Measurements from ENCODE around the gene ZBTB5. TPM values are rescaled to one million over a fixed set of nuclear protein-coding genes. Genes with fewer than 3 reads are reported as not detected.
A peak's percentile ranks its signal among the peaks of the same experiment; 100 is the strongest.

The ZBTB5 gene
- total and polyA plus RNA-seq, 9 donors, result 7.4 to 13.7 (median 11.8) TPM

DNA sequence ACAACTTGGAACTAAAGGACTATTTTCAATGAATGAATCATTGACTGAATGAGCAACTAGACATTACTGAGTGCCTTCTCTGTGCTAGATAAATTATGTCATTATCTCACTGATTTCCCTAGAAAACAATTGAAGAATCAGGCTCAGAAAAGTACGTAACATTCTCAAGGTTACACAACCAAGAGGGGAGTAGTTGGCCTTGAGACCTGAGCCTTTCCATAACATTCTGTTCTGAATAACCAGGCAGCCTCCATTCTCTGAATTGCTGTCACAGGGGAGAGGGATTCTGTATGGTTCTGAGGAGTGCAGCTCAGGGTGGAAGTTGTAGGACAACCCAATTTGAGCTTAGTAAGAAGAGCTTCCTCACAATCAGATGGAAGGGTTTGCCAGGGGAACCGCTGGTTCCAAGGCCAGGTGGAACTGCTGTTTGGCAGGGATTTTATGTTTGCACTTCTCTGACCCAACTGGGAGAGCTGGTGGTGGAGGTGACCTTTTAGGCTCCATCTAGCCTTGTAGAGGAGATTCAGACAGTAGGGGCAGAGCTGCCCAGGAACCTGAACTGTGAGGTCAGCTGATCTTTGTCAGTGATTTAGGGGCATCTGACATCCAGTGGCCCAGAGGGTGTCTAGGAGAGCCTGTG lies 36.8 kb upstream of the ZBTB5 start:
- no peak overlapping the region for H3K4me3 ChIP-seq
- H3K27me3 ChIP-seq, result no peaks in the 10 kb centered on the region
- no peak overlapping the region for H3K27ac ChIP-seq
- intact Hi-C loops (cut with DNase I), result no loop called here
- WGBS, 3 donors, result 11 to 15% (median 11%) methylated on average over 2 of the region's 2 CpGs
- DNase-seq, result peak in 2 of 5 donors; percentile 22 to 51
- H3K36me3 ChIP-seq, result no peaks in the 10 kb centered on the region
- no peak for TF ChIP-seq POLR2A (IDR thresholded peaks at IDR 0.05)
- no peak for TF ChIP-seq EP300 (IDR thresholded peaks at IDR 0.05)
- TF ChIP-seq, protein P1, sequence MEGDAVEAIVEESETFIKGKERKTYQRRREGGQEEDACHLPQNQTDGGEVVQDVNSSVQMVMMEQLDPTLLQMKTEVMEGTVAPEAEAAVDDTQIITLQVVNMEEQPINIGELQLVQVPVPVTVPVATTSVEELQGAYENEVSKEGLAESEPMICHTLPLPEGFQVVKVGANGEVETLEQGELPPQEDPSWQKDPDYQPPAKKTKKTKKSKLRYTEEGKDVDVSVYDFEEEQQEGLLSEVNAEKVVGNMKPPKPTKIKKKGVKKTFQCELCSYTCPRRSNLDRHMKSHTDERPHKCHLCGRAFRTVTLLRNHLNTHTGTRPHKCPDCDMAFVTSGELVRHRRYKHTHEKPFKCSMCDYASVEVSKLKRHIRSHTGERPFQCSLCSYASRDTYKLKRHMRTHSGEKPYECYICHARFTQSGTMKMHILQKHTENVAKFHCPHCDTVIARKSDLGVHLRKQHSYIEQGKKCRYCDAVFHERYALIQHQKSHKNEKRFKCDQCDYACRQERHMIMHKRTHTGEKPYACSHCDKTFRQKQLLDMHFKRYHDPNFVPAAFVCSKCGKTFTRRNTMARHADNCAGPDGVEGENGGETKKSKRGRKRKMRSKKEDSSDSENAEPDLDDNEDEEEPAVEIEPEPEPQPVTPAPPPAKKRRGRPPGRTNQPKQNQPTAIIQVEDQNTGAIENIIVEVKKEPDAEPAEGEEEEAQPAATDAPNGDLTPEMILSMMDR (IDR thresholded peaks at IDR 0.05), result no peak
- H3K4me1 ChIP-seq (ENCODE audit: insufficient read depth), result no peaks in the 10 kb centered on the region
- H3K9me3 ChIP-seq, result no peaks in the 10 kb centered on the region

DNA sequence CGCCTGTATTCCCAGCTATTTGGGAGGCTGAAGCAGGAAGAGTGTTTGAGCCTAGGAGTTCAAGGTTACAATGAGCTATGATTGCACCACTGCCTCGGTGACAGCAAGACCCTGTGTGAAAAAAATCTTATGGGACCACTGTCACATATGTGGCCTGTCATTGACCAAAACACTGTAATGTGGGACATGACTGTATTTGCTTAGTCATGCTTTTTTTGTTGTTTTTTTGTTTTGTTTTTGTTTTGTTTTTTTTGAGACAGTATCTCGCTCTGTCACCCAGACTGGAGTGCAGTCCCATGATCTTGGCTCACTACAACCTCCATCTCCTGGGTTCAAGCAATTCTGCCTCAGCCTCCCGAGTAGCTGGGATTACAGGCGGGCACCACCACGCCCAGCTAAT lies 34.0 kb upstream of the ZBTB5 start:
- 84 to 98% (median 88%) methylated on average over 6 of the region's 6 CpGs for WGBS, 3 donors
- no peaks in the 10 kb centered on the region for H3K27me3 ChIP-seq
- TF ChIP-seq POLR2A (IDR thresholded peaks at IDR 0.05), result no peak
- TF ChIP-seq, protein P1 (IDR thresholded peaks at IDR 0.05), result no peak
- TF ChIP-seq EP300 (IDR thresholded peaks at IDR 0.05), result no peak
- DNase-seq, result no peak
- no peak overlapping the region for H3K4me3 ChIP-seq
- intact Hi-C loops (cut with DNase I), result no loop called here
- no peak overlapping the region for H3K27ac ChIP-seq
- H3K36me3 ChIP-seq, result no peaks in the 10 kb centered on the region
- H3K4me1 ChIP-seq (ENCODE audit: insufficient read depth), result no peaks in the 10 kb centered on the region
- no peaks in the 10 kb centered on the region for H3K9me3 ChIP-seq

DNA sequence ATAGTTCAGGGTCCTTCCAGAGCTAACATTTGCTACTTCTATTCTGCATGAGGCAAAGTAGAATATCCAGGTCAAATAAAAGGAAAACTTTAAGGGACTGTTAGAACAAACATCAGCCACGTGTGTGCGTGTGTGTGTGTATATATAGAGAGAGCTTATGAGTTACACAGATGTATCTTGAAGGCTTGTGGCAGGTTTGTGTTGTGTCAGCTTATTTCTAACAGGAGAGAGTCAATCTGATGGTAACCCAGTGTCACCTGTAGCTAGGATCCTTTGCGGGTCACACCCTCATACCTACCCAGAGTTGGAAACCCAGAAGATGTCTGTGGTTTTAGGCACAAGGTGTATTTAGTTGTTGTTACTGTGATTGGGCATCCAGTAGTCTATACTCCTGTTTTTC lies 33.2 kb upstream of the ZBTB5 start:
- TF ChIP-seq, protein P1 (IDR thresholded peaks at IDR 0.05), result no peak
- TF ChIP-seq POLR2A (IDR thresholded peaks at IDR 0.05), result no peak
- TF ChIP-seq EP300 (IDR thresholded peaks at IDR 0.05), result no peak
- Histone ChIP-seq H3K27me3 (no peaks in the 10 kb centered on the region), H3K4me1 (ENCODE audit: insufficient read depth) (no peaks in the 10 kb centered on the region), H3K4me3 (no peak overlapping the region), H3K9me3 (no peaks in the 10 kb centered on the region), H3K36me3 (no peaks in the 10 kb centered on the region), H3K27ac (no peak overlapping the region)
- 50 to 94% (median 55%) methylated on average over 3 of the region's 3 CpGs for WGBS, 3 donors
- intact Hi-C loops (cut with DNase I), result no loop called here
- DNase-seq, result no peak

DNA sequence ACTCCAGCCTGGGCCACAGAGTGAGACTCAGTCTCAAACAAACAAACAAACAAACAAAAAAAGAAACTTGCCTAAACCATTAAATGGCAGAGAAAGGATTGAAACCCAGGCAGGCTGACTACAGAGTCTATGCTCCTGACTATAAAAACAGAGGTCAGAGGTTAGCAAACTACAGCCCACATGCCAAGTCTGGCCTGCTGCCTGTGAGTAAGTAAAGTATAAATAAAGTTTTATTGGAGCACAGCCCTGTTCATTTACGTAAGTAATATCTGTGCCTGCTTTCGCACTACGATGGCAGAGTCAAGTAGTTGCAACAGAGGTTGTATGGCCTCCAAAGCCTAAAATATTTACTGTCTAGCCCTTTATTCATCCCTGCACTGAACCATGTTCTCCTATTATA lies 32.1 kb upstream of the ZBTB5 start:
- WGBS, 3 donors, result 95 to 97% (median 95%) methylated on average over 3 of the region's 3 CpGs
- DNase-seq, result no peak
- TF ChIP-seq POLR2A (IDR thresholded peaks at IDR 0.05) (no peak), EP300 (IDR thresholded peaks at IDR 0.05) (no peak)
- TF ChIP-seq, protein P1 (IDR thresholded peaks at IDR 0.05), result no peak
- Histone ChIP-seq H3K9me3 (no peaks in the 10 kb centered on the region), H3K36me3 (no peaks in the 10 kb centered on the region), H3K27ac (no peak overlapping the region), H3K4me1 (ENCODE audit: insufficient read depth) (no peaks in the 10 kb centered on the region), H3K27me3 (no peaks in the 10 kb centered on the region), H3K4me3 (no peak overlapping the region)
- intact Hi-C loops (cut with DNase I), result no loop called here

All from ovary (tissue), 9 donors.